Measurements from ENCODE around the gene RIPOR2. TPM values are rescaled to one million over a fixed set of nuclear protein-coding genes. Genes with fewer than 3 reads are reported as not detected.

Gene RIPOR2
- total and polyA plus RNA-seq, 2 experiments from 2014 or later: 9.5 to 22.5 TPM

DNA sequence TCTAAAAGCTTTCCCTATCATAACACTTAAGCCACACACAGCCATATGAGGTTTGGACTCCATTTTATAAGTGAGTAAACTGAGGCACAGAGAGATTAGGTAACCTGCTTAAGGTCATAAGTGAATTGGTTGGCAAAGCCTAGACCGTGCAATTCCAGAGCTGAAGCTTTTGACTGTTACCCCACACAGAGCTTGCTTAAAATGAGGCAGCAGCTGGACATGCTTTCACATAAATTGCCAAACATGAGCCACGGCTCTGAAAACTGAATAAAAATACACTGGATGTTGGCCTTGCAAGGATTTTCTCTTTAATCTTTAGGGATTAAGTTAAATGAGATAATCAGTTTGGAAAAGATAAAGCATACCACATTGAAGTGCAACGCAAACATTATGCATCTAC, 2.5 kb downstream of the RIPOR2 start (continued):
- TF ChIP-seq, protein P1, sequence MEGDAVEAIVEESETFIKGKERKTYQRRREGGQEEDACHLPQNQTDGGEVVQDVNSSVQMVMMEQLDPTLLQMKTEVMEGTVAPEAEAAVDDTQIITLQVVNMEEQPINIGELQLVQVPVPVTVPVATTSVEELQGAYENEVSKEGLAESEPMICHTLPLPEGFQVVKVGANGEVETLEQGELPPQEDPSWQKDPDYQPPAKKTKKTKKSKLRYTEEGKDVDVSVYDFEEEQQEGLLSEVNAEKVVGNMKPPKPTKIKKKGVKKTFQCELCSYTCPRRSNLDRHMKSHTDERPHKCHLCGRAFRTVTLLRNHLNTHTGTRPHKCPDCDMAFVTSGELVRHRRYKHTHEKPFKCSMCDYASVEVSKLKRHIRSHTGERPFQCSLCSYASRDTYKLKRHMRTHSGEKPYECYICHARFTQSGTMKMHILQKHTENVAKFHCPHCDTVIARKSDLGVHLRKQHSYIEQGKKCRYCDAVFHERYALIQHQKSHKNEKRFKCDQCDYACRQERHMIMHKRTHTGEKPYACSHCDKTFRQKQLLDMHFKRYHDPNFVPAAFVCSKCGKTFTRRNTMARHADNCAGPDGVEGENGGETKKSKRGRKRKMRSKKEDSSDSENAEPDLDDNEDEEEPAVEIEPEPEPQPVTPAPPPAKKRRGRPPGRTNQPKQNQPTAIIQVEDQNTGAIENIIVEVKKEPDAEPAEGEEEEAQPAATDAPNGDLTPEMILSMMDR (conservative IDR thresholded peaks at IDR 0.05; ENCODE audit: low read depth in 2 of 2): no peak
- no peak for TF ChIP-seq ZNF114 (CRISPR knock-in tag; IDR thresholded peaks at IDR 0.05)
- no peak for TF ChIP-seq EZH2 (IDR thresholded peaks at IDR 0.05; ENCODE audit: low read depth, unreplicated experiment)
- TF ChIP-seq, protein P2, sequence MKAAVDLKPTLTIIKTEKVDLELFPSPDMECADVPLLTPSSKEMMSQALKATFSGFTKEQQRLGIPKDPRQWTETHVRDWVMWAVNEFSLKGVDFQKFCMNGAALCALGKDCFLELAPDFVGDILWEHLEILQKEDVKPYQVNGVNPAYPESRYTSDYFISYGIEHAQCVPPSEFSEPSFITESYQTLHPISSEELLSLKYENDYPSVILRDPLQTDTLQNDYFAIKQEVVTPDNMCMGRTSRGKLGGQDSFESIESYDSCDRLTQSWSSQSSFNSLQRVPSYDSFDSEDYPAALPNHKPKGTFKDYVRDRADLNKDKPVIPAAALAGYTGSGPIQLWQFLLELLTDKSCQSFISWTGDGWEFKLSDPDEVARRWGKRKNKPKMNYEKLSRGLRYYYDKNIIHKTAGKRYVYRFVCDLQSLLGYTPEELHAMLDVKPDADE (IDR thresholded peaks at IDR 0.05): no peak

DNA sequence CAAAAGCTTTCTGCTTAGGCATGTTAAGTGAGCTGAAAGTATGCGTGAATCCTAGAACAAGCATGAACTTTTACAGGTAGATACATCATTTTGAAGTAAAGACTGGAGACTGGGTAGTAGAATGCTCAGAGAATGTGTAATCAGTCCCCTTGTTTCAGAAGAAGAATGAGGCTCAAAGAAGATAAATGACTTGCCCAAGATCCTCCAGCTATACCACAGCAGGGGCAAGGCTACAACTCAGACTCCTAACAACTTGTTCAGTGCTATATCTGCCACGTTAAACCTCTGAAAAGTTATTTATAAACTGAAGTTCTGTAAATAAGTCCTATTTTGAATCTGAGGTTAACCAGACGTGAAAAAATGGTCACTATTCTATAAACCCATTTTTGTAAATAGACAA, 2.9 kb downstream of the RIPOR2 start:
- no peaks in the 10 kb centered on the region for H3K36me3 Mint-ChIP-seq (ENCODE audit: low read depth)
- TF ChIP-seq STAT1 (IDR thresholded peaks at IDR 0.05; ENCODE audit: unreplicated experiment) (no peak), CREB1 (CRISPR knock-in tag; IDR thresholded peaks at IDR 0.05; ENCODE audit: low read depth) (no peak), EZH2 (IDR thresholded peaks at IDR 0.05; ENCODE audit: low read depth, unreplicated experiment) (no peak), ZNF331 (CRISPR knock-in tag; IDR thresholded peaks at IDR 0.05; ENCODE audit: low read depth) (no peak), EZH2phosphoT487 (IDR thresholded peaks at IDR 0.05; ENCODE audit: unreplicated experiment) (no peak), POLR2AphosphoS5 (IDR thresholded peaks at IDR 0.05; ENCODE audit: low read depth) (no peak), NANOG (IDR thresholded peaks at IDR 0.05; ENCODE audit: borderline replicate concordance) (no peak)
- TF ChIP-seq, protein P2 (IDR thresholded peaks at IDR 0.05): no peak
- TF ChIP-seq, protein P1 (conservative IDR thresholded peaks at IDR 0.05; ENCODE audit: low read depth in 2 of 2): no peak
- TF ChIP-seq, protein P3, sequence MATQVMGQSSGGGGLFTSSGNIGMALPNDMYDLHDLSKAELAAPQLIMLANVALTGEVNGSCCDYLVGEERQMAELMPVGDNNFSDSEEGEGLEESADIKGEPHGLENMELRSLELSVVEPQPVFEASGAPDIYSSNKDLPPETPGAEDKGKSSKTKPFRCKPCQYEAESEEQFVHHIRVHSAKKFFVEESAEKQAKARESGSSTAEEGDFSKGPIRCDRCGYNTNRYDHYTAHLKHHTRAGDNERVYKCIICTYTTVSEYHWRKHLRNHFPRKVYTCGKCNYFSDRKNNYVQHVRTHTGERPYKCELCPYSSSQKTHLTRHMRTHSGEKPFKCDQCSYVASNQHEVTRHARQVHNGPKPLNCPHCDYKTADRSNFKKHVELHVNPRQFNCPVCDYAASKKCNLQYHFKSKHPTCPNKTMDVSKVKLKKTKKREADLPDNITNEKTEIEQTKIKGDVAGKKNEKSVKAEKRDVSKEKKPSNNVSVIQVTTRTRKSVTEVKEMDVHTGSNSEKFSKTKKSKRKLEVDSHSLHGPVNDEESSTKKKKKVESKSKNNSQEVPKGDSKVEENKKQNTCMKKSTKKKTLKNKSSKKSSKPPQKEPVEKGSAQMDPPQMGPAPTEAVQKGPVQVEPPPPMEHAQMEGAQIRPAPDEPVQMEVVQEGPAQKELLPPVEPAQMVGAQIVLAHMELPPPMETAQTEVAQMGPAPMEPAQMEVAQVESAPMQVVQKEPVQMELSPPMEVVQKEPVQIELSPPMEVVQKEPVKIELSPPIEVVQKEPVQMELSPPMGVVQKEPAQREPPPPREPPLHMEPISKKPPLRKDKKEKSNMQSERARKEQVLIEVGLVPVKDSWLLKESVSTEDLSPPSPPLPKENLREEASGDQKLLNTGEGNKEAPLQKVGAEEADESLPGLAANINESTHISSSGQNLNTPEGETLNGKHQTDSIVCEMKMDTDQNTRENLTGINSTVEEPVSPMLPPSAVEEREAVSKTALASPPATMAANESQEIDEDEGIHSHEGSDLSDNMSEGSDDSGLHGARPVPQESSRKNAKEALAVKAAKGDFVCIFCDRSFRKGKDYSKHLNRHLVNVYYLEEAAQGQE (IDR thresholded peaks at IDR 0.05; ENCODE audit: unreplicated experiment): no peak

More for the DNA sequence above, 2.9 kb downstream of the RIPOR2 start:
- no peaks in the 10 kb centered on the region for H4K20me1 ChIP-seq (replicated peaks; ENCODE audit: insufficient read depth)
- peaks cover 68% of the 10 kb centered on the region for H3K4me1 Mint-ChIP-seq
- no peak for ATAC-seq
- H3F3A ChIP-seq (replicated peaks; ENCODE audit: low read depth): no peaks in the 10 kb centered on the region
- peaks cover 58% of the 10 kb centered on the region for H3K4me1 ChIP-seq (ENCODE audit: insufficient read depth)
- no peak overlapping the region for H3K4me2 ChIP-seq
- H3K9me2 ChIP-seq (ENCODE audit: insufficient read depth): no peaks in the 10 kb centered on the region
- H3K4me3 ChIP-seq: no peak overlapping the region
- no peaks in the 10 kb centered on the region for H3K27me3 ChIP-seq (ENCODE audit: insufficient read depth)
- no peaks in the 10 kb centered on the region; the same call in 2 of the 3 replicates for H3K9me3 Mint-ChIP-seq
- no peak overlapping the region for H2AFZ ChIP-seq
- H3K4me3 Mint-ChIP-seq: peak overlapping the region; percentile 29; the same call in 1 of the 3 replicates
- DNase-seq (ENCODE audit: low spot score): no peak
- peak overlapping the region; percentile 31; the same call in 1 of the 2 replicates for H3K27ac Mint-ChIP-seq
- no peak overlapping the region for H3K27ac ChIP-seq (ENCODE audit: low read depth)
- no peaks in the 10 kb centered on the region for H3K36me3 ChIP-seq (ENCODE audit: insufficient read depth)
- peaks cover 35% of the 10 kb centered on the region for H3K79me2 ChIP-seq (replicated peaks; ENCODE audit: insufficient read depth)
- H3K27me3 Mint-ChIP-seq (ENCODE audit: insufficient read depth, low read depth, poor library complexity): no peaks in the 10 kb centered on the region

Data from GM23338 (cell line).